Femur (tissue), 1 donor: ENCODE results near the gene C5orf47.
"Not testable (repeated sequence)": the region's sequence is repeated elsewhere in the genome, so short reads cannot be mapped to it uniquely, and the experiment has no call there.

Experiments
- DNase-seq: peaks from one replicate; pipeline ENCODE4 v3.0.0-alpha.2; 2017

Gene C5orf47

DNA sequence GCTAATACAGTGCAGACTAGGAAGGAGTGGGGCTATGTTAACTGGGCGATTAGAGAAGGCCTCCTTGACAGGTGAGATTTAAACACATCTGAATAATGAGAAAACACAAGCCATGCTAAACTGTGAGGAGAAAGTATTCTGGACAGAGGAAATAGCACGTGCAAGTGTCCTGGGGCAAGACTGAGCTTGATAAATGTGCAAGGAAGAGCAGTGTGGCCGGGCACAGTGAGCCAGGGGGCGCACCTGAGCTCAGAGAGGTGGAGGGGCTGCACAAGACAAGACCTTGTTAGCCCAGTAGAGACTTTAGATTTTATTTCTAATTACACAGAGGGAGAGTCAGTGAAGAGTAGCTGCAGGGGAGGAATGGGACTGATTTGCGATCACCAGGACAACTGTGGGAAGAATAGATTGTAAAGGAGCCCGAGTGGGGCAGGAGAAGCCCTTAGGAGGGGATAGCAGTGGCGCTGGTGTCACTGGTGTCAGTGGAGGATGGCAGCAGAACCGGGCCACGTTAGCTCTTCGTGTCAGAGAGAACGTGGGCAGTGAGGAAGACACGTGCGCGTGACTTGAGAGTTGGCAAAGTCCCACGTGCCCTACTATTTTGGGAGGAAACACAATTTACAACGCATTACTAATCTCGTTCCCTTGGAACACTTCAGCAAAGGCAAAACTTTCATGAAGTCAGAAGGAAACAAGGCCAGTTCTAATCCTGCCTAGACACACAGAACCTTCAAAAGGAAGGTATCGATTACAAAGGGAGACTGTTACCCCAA is 17.9 kb upstream of the C5orf47 start:
- no peak for DNase-seq

DNA sequence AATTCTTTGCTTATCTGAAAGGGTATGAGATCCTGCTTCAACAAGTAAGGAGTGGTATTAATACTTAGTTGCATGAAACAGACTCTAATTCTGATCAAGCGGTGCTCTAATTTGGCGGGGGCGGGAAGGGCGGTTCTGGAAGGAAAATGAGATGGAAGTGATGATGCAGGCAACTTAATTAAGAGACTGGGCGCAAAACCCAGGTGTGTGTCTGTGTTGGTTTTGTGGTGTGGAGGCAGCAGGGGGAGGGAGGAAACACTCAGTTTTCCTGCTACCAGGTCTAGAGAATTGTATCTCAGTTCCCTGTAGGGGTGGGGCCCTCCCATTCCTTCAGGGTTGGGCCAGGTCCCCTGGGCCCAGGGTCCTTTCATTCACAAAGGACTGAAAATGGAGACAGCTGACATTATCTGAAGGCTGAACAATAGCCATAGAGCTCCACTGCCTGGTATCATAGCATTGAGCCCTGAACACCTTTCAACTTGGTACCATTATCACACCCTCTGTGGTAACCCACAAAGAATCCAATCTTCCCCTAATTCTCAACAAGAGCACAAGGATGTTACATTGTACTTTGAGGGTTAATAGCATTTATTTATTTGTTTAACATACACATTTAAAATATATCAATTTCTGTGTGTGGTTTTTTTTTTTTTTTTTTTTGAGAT is 17.2 kb upstream of the C5orf47 start:
- no peak for DNase-seq

DNA sequence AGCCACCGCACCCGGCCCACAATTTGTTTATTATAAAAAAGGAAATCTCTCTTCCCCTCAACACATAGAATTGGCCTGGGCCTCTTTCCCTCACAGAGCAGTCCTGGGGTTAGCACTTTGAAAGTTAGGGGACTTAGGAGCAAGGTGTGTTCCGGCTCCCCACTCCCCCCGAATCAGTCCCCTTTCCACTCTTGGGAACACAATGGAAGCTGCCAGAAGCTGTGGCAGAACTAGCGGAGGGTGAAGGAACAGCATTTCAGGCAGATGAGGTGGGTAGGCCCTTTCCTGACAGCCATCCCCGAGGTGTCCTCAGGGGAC is 16.4 kb upstream of the C5orf47 start:
- no peak for DNase-seq

DNA sequence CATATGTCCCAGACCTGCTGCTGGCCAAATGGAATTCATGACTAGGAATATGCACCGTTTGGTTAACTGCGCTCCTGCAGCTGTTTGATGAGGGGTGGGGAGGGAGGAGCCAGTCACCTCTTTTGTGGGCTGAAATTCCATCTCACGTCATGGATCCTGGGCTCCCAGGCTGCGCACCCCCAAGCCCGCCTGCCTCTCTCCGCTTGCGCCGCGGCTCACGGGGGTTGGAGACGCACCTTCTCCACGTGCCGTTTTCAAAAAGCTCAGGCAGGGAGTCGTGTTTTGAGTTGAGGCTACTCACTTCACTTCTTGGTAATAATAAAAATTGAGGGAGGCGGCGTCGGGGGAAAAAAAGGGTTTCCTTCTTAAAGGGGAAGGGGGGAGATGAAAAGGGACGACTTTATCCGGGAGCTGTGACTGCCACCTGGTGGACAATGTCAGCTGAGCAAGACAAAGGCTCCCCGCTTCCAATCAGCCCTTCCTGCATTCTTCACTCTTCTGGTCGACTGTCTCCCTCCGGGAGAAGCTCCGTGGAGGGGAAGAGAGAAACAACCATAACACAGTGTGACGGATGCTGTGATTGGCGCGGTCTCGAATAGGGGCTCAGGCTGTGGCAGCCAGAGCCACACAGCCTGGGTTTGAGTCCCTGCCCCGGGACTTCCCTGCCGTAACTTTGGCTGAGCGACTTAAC is 15.9 kb upstream of the C5orf47 start:
- DNase-seq: peak; percentile 89

DNA sequence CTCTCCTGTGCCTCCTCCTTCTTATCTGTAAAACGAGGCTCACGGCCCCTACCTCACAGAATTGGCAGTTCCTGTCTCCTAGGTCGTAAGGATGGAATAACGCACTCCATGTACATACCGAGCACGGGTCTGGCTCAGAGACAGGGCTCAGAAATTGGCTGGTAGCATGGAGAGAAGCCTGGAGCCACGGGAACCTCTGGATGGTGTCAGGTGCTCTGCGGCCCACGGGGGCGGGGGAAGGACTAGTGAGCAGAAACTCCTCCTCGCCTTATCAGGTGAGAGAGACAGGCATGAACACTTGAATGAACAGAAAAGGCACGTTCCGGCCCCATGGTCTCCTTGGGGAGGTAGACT is 15.4 kb upstream of the C5orf47 start:
- no peak for DNase-seq

DNA sequence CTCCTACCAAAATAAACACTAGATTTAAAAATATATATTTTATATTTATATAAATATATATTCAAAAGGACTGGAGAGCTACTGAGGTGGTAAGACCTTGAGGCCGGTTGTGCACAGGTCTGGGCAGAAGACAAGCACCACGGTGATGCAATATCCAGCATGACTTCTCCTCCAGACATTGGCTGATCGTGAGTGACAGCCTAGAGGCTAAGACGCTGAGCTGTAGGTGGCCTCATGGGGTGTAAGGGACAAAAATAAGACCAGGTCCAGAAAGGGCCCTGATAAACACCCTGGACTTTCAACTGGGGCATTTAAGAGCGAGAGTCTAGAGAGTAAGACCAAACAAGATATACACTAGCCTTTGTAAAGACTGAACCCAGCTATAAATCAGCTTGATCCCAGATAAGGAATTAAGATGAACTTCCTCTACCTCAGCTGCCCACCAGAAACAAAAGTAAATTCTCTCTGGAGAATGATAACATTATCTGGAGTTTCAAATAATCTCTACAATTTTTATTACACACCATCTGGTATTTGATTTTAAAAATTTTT is 14.2 kb upstream of the C5orf47 start:
- no peak for DNase-seq

DNA sequence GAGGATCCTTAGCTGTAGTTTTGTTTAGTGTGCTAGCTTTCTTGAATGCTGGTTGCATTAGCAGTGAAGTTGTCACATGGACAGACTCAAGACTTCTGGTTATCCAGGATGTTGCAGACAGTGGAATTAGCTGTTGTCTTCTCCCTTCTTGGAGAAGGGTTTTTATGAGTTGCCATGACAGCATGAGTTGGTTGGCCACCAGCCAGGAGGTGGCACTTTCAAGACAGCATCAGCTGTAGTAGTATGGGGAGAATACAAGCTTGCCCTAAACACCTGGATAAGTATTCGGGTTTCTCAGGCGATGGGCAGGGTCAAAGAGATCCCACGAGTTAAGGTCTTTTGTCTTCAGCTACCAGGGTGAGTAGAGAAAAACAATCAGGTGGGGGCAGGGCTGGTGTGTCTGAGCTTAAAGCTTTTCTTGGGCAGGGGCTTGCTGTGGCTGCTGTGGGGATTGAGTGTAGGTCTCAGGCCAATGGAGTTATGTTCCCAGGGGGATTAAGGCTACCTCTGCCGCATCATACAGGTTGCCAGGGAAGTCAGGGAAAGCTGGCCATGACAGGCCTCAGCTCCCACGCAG is 7.7 kb upstream of the C5orf47 start:
- no peak for DNase-seq

DNA sequence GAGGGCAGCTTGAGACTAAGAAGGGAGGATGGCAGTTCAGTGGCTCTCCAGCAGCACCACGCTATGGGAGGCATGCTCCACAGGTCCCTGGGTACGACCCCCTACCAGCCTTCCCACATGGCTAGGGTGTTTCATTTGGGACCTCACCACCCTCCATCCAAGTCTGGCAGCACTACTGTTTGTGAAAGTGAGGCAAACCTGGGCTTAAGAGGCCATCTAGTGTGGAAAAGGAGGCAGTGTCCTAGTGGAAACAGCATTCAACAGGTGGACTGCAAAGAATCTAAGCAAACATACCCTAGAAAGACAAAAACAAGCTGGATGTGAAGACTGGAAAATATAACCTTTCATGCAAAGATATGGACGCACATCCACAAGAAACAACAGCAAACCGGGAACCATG is 4.8 kb upstream of the C5orf47 start:
- no peak for DNase-seq

DNA sequence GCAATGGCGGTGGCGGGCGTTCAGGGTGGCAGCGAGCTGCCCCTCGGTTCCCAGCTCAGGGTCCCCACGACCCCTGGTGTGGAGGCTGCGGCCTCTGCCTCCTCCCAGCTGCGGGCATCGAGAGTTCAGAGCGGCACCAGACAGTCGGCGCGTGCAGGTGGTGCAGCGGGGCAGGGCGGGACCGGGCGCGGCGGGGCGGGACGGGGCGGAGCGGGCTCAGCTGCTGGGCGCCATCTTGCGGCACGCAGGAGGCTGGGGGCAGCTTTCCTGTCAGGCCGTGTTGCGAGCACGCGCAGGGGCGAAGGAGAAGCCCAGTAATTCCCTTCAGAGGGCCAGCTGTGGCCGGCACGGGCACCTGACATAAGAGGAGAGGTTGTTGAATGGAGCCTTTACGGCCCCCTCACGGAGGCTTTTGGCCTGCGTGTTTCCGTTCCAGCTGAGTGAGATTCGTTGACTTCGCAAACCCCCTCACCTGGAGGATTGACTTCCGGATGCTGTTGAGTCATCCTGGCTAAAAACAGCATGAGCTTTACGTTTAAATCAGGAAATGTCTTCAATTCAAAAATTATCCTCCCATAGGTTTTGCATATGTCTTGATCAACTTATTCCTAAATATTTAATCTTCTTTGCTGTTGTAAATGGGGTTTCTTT is 587 bp downstream of the C5orf47 start:
- no peak for DNase-seq

DNA sequence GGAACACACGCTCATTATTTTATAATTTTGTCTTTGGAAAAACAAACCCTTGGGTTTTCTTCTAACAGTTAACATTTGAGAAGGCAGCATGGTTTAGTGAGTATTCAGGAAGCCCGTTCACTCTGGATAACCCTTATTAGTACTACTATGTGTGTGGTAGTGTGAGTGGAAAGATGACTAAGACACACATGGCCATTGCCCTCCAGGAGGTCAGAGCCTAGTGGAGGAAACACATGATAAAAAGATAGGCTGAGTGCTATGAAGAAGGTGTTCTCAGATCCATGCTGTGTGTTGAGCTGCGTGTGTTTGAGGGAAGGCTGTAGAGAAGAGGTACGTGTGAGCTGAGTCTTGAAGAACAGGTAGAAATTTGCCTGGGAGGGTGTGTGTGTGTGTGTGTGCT is 8.4 kb downstream of the C5orf47 start:
- DNase-seq: no peak

DNA sequence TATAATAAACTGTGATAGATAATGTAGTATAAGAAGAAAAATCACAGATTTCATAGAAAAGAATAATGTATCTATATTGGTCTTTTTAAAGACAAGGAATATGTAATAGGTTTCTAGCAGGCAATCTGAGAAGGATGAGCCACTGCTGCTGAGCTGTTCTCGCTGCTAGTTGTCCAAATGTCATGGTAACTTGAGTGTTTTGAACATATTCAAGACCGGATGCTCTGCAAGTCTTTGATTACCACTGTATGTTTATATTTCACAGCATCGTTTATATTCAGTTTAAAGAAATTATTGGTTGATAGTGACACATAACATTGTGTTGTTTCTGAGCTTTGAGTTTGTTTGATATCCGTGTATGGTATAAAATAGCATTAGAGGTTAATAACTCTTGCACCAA is 9.6 kb downstream of the C5orf47 start:
- DNase-seq: no peak

DNA sequence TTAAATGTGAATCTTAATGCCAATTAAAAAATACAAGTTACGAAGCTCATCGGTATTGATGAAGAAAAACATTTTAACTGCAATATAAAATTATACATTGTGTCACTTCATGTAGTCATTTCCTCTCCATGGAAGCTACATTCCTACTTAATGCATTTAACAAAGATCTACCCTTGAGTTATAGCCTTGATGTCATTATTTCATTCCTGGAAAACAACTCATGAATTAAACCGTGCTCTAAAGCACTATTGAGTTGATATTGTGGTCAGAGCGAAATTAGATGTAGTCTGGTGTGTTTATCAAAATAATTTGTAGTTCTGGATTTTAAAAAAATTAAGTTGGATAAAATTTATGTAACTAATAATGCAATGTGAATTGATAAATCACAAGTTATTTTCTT is 11.1 kb downstream of the C5orf47 start:
- no peak for DNase-seq

DNA sequence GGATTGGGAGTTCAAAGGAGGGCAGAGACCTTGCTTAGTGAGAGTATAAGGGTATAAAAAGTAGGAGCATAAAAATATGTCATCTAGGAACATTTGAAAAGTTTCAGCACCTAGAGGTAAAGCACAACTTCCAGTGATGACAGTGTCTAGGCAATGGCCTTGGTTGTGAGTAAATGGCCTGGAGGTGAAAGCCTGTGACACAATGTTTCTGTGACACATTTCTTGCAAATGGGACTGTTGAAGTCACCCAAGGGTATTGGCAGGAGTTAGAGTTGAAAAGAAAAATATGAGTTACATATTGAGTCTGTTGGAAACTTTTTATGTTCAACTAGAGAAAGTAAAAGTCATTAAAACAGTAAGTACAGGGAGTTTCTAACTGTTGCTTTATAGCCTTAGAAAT is 14.8 kb downstream of the C5orf47 start:
- no peak for DNase-seq

DNA sequence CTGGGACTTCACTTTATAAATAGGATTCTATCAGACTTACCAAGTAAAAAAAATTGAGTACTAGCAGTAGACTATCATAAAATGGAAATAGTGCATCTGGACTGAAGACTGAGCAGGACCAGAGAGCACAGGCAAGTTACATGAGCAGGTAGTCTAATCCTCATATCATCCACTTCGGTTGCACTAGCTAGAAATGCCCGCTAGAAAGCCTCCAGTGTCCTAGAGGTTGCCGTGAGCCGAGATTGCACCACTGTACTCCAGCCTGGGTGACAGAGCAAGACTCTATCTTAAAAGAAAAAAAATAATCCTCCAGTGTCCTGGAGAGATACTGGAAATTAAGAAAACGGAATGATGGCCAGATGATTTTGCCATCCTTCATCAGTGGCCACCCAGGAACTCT is 20.0 kb downstream of the C5orf47 start:
- DNase-seq: no peak

DNA sequence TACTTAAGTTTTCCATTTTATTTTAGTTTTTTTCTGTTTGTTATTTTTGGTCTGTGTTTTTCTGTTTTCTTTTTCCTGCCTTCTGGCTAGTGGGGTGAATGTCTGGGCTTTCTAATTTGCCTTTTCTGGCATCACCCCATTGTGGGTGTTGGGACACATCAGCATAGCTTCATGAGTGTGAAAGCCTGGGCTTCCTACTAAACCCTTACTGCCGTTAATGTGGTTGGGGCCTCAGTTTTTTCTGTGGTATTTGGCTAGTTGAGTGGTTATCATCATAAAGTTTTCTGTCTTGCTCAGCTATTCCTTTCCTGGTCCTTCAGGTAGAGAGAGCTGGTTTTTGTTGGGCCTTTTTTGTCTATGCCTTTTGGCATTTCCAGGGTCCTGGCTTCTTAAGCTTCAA is 21.4 kb downstream of the C5orf47 start:
- no peak for DNase-seq

DNA sequence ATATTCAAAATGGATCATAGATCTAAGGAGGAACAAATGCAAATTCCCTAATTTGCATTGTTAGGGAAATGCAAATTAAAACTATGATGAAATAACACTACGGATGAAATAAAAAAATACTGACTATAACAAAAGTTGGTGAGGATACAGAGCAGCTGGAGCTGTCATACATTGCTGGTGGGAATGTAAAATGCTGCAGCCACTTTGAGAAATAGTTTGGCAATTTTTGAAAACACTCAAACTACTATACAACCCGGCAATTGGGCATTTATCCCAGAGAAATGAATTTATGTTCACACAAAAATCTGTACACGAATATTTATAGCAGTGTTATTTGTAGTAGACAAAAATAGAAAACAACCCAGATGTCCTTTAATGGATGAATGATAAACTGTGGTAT is 22.5 kb downstream of the C5orf47 start:
- DNase-seq: no peak

DNA sequence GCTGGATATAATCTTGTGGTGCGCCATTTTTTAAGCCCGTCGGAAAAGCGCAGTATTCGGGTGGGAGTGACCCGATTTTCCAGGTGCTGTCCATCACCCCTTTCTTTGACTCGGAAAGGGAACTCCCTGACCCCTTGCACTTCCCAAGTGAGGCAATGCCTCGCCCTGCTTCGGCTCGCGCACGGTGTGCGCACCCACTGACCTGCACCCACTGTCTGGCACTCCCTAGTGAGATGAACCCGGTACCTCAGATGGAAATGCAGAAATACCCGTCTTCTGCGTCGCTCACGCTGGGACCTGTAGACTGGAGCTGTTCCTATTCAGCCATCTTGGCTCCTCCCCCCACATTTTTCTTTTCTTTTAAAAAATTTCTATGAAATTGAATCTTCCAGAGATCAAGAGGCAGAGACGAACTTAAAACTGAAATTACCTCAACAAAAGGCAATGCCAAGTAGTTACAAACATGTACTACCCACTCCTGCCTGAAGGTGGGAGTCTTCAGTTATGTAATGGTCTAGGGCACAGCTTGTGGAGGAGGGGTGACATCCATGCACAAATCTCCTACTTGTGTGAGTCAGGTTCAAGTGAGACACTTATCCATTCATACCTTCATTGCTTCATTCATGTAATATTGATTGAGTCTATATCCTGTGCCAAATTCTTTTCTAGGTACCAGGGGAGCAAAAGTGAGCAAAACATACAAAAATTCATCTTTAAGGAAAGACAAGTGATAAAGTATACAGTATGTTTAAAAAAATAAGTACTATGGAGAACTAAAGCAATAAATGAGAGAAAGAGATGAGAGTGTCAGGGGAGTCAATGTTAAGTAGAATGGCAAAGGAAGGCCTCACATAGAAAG is 31.3 kb downstream of the C5orf47 start:
- DNase-seq: not testable (repeated sequence)

DNA sequence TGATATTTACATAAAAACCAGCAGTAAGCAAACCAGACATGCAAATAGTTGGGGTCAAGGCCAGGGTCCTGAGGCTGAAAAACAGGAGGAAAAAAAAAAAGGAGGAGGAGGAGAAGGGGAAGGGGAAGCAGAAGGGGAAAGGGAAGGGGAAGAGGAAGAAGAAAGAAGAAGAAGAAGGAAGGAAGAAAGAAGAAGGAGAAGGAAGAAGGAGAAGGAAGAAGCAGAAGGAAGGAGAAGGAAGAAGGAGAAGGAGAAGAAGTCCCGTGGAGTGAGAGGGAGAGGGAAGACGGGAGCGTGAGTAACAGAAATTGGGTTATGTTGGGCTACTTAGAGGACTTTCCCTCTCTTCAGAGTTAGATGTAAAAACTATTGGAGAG is 31.9 kb downstream of the C5orf47 start:
- no peak for DNase-seq

DNA sequence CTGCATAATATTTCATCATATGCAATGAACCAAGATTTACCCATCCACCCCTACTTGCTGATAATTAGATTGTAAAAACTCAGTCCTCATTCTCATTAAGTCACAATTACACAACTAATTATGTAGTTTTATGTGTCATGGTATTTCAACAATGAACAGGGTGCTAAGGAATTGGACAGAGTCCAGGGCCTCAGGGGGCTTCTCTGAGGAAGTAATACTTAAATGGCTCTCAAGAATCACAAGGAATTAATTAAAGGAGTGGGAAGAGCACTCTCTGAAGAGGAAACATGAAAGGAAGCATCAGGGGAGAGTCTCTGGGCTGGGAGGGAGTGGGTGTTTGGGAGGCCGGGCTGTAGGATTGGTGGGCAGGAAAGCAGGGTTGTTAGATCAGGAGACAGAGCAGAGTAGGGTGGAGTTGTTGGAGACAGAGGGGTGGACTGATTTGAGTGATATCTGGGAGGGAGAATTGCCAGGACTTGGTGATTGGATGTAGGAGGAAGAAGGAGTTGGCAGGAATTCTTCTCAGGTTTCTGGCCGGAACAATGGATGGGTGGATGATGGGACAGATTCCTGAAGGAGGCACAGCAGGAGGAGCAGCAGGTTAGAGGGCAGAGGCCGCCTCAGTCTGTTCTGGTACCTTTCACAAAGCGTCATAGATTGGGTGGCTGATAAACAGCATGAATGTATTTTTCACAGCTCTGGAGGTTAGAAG is 33.6 kb downstream of the C5orf47 start:
- DNase-seq: no peak

DNA sequence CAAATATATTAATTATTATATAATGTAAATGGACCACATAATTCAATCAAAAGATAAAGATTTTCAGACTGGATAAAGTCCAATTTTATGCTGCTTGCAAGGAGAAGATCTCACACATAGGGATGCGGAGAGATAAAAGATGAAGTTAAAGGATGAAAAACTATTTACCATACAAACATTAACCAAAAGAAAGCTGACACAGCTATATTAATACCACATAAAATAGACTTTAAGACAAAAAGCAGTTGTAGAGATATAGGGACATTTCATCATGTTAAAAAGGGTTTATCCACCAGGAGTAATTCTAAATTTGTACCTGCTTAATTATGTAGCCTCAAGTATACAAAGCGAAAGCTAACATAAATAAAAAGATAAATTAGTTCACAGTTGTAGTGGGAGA is 41.3 kb downstream of the C5orf47 start:
- no peak for DNase-seq

DNA sequence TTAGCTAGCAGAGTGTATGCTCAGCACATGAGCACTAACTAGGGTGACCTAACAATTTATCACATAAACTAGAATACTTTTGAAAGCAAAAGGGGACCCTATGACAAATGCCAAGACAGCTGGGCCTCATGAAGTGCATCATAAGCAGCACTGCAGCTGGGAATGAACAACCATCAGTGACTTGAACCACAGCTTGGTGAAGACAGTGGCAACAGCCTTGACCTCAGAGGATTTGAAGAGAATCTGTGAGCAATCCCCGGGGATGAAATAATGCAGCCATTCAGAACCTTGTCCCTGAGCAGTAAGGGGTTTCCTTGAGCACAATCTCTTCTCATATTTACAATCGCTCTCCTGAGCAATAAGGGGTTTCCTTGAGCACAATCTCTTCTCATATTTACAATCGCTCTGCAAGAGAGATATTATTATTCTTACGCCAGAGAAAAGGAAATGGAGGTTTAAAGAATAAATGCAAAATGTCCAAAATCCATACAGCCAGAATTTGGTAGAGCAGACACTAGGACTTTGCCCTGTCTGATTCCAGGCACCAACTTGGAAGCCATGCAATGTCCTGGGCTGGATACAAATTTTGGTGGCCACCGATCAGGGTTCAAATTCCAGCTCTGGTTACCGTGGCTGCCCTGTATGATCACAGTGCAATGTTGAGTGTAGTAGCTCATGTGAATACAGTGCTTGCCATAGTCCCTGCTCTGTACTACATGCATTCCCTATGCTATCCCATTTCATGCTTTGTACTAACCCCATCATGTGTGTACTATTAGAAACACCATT is 55.7 kb downstream of the C5orf47 start:
- DNase-seq: no peak
